ENCODE results near the gene SLC24A1.

DNA sequence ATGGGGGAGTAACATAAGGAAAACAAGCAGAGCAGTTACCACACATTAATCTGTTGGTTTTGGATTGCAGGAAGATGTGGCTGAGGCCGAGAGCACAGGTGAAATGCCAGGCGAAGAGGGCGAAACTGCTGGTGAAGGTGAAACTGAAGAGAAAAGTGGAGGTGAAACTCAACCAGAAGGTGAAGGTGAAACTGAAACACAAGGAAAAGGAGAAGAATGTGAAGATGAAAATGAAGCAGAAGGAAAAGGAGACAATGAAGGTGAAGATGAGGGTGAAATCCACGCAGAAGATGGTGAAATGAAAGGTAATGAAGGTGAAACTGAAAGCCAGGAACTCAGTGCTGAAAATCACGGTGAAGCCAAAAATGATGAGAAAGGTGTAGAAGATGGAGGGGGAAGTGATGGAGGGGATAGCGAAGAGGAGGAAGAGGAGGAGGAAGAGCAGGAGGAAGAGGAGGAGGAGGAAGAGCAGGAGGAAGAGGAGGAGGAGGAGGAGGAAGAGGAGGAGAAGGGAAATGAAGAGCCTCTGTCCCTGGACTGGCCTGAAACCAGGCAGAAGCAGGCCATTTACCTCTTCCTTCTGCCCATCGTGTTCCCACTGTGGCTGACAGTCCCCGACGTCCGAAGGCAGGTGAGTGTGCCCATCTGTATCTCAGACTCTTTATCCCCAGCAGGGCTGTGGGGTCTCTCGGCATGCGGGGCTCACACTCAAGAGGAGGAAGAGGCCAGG, 28.7 kb downstream of the SLC24A1 start:
- TF ChIP-seq ZNF266 (tag by site-specific recombination; IDR thresholded peaks at IDR 0.05; ENCODE audit: low read depth) = no peak
- TF ChIP-seq, protein P1, sequence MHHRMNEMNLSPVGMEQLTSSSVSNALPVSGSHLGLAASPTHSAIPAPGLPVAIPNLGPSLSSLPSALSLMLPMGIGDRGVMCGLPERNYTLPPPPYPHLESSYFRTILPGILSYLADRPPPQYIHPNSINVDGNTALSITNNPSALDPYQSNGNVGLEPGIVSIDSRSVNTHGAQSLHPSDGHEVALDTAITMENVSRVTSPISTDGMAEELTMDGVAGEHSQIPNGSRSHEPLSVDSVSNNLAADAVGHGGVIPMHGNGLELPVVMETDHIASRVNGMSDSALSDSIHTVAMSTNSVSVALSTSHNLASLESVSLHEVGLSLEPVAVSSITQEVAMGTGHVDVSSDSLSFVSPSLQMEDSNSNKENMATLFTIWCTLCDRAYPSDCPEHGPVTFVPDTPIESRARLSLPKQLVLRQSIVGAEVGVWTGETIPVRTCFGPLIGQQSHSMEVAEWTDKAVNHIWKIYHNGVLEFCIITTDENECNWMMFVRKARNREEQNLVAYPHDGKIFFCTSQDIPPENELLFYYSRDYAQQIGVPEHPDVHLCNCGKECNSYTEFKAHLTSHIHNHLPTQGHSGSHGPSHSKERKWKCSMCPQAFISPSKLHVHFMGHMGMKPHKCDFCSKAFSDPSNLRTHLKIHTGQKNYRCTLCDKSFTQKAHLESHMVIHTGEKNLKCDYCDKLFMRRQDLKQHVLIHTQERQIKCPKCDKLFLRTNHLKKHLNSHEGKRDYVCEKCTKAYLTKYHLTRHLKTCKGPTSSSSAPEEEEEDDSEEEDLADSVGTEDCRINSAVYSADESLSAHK (tag by site-specific recombination; IDR thresholded peaks at IDR 0.05) = no peak
- TF ChIP-seq ZNF324 (tag by site-specific recombination; IDR thresholded peaks at IDR 0.05) = no peak
